HepG2 (cell line): Measurements from ENCODE around the gene MBD2. TPM values are rescaled to one million over a fixed set of nuclear protein-coding genes. Genes with fewer than 3 reads are reported as not detected.

ENCODE experiments used
- ATAC-seq: fragments of 200-7000 bp; cut with Tn5 transposase; 3 replicates; pipeline ENCODE4 v1.9.1; 2020; ENCODE audit warnings: mild to moderate bottlenecking, moderate library complexity
- BruUV-seq: library from RNA; stranded (reverse); fragments of 400-500 nt; replicated peaks from 2 replicates; lab custom pipeline; 2021; lab: Mats Ljungman, UMichigan
- CTCF ChIA-PET: fragments of 300-600 bp; formaldehyde crosslinking; extraction: SDS; loops from one replicate; lab custom pipeline; 2021; ENCODE audit warnings: low total read pairs, inconsistent platforms, low intra/inter-chr PET ratio; lab: Yijun Ruan, JAX
- POLR2A ChIA-PET: fragments of 350-600 bp; sonication (Branson Sonifier 250); formaldehyde crosslinking; loops from one replicate; lab custom pipeline; 2020; ENCODE audit warnings: antibody characterized with exemption, inconsistent platforms; lab: Yijun Ruan, JAX
- DNase-seq: peaks from one replicate; pipeline ENCODE4 v3.0.0-alpha.2; 2015; ENCODE audit warnings: low spot score
- FAIRE-seq: peaks from 3 replicates; lab custom pipeline; 2011; peaks lifted over from hg19 to GRCh38; lab: Jason Lieb, UNC
- H2AFZ ChIP-seq: one replicate; pipeline ENCODE4 v1.6.1; 2011; ENCODE audit warnings: low read length, inconsistent platforms
- H3K27ac ChIP-seq: fragments of 300-600 bp; 3 replicates; pipeline ENCODE4 v1.8.0; 2011; ENCODE audit warnings: mixed run types, mild to moderate bottlenecking, mixed read lengths, low read length, inconsistent platforms; ENCODE audit not compliant: insufficient read depth; ENCODE audit errors: extremely low read length
- H3K27me3 ChIP-seq, 2 experiments: fragments of 200-600 bp in 1 of 2; 2 replicates in 1 of 2; 3 replicates in 1 of 2; pipeline versions ENCODE4 v1.6.0 to v1.8.0; 2011; ENCODE audit warnings: low read length in 2 of 2, mild to moderate bottlenecking in 2 of 2, moderate library complexity in 2 of 2, inconsistent platforms in 1 of 2; ENCODE audit not compliant: insufficient read depth in 2 of 2, control insufficient read depth in 1 of 2
- H3K36me3 ChIP-seq, 2 experiments: fragments of 200-600 bp in 1 of 2; replicated peaks in 1 of 2; 2 replicates in 1 of 2; 3 replicates in 1 of 2; pipeline versions ENCODE4 v1.5.1 to v1.8.0; 2011; ENCODE audit warnings: low read length in 2 of 2, inconsistent platforms in 1 of 2; ENCODE audit not compliant: insufficient read depth in 2 of 2, control insufficient read depth in 1 of 2
- H3K4me1 ChIP-seq: 2 replicates; pipeline ENCODE4 v1.5.1; 2012; ENCODE audit warnings: low read length, inconsistent platforms; ENCODE audit not compliant: insufficient read depth
- H3K4me2 ChIP-seq: 2 replicates; pipeline ENCODE4 v1.6.0; 2011; ENCODE audit warnings: low read depth, low read length, inconsistent platforms
- H3K4me3 ChIP-seq, 3 experiments: fragments of 200-600 bp in 1 of 3; sonication (generic), shearing (Covaris generic) in 1 of 3; replicated peaks in 1 of 3; 2 replicates each; pipeline ENCODE4 v1.5.1; 2011 to 2016; ENCODE audit warnings: low read length in 3 of 3, inconsistent platforms in 2 of 3, low read depth in 2 of 3, mild to moderate bottlenecking in 2 of 3, control low read depth in 1 of 3, mixed read lengths in 1 of 3; ENCODE audit not compliant: insufficient read depth in 1 of 3
- H3K79me2 ChIP-seq: one replicate; pipeline ENCODE4 v1.6.1; 2011; ENCODE audit warnings: low read length, inconsistent platforms; ENCODE audit not compliant: insufficient read depth
- H3K9ac ChIP-seq: 2 replicates; pipeline ENCODE4 v1.6.0; 2011; ENCODE audit warnings: mild to moderate bottlenecking, low read depth, low read length, inconsistent platforms; ENCODE audit not compliant: insufficient read depth
- H3K9me3 ChIP-seq: 2 replicates; pipeline ENCODE4 v1.5.1; 2012; ENCODE audit warnings: mild to moderate bottlenecking, low read length
- H4K20me1 ChIP-seq: 2 replicates; pipeline ENCODE4 v1.6.0; 2011; ENCODE audit warnings: inconsistent platforms, mild to moderate bottlenecking, low read length, moderate library complexity; ENCODE audit not compliant: insufficient read depth
- HES4 ChIP-seq: sonication (generic); formaldehyde crosslinking; IDR thresholded peaks from 2 replicates; pipeline ENCODE4 v1.9.0; 2021; ENCODE audit warnings: mild to moderate bottlenecking, missing genetic modification reagents, borderline replicate concordance
- JUN ChIP-seq: sonication (generic); formaldehyde crosslinking; IDR thresholded peaks from 2 replicates; pipeline ENCODE4 v1.4.0; 2020; ENCODE audit warnings: mild to moderate bottlenecking, missing genetic modification reagents
- MAFF ChIP-seq: IDR thresholded peaks from 2 replicates; pipeline ENCODE4 v1.6.1; 2011; ENCODE audit warnings: low read depth, low read length, improper control_type of control experiment
- MAFK ChIP-seq, 2 experiments: IDR thresholded peaks in 1 of 2; conservative IDR thresholded peaks in 1 of 2; 2 replicates each; pipeline ENCODE4 v1.6.1; 2011; ENCODE audit warnings: improper control_type of control experiment in 2 of 2, low read length in 2 of 2
- PCBP2 ChIP-seq: fragments of 200-400 bp; formaldehyde crosslinking; optimal IDR thresholded peaks from 2 replicates; pipeline ENCODE3; 2018; ENCODE audit warnings: low read length, low read depth; ENCODE audit not compliant: poor library complexity, severe bottlenecking
- RFXAP ChIP-seq: sonication (generic); formaldehyde crosslinking; IDR thresholded peaks from 2 replicates; pipeline ENCODE4 v1.4.0; 2020; ENCODE audit warnings: missing genetic modification reagents, borderline replicate concordance
- SMAD1 ChIP-seq: sonication (generic); formaldehyde crosslinking; IDR thresholded peaks from 2 replicates; pipeline ENCODE4 v1.4.0; 2020; ENCODE audit warnings: missing genetic modification reagents, low read depth, mild to moderate bottlenecking, borderline replicate concordance
- SOX5 ChIP-seq: IDR thresholded peaks from 2 replicates; pipeline ENCODE4 v1.6.1; 2016; ENCODE audit warnings: borderline replicate concordance
- ZFX ChIP-seq: sonication (generic); formaldehyde crosslinking; IDR thresholded peaks from 2 replicates; pipeline ENCODE4 v1.4.0; 2020; ENCODE audit warnings: mild to moderate bottlenecking, low read depth, missing genetic modification reagents, moderate library complexity
- ZKSCAN5 ChIP-seq: sonication (generic); formaldehyde crosslinking; IDR thresholded peaks from 2 replicates; pipeline ENCODE4 v1.5.1; 2020; ENCODE audit warnings: mild to moderate bottlenecking, missing genetic modification reagents
- ZMAT3 ChIP-seq: sonication (generic); formaldehyde crosslinking; conservative IDR thresholded peaks from 2 replicates; pipeline ENCODE4 v1.7.0; 2021; ENCODE audit warnings: missing genetic modification reagents
- ZNF205 ChIP-seq: IDR thresholded peaks from 2 replicates; pipeline ENCODE4 v1.6.1; 2018; ENCODE audit warnings: missing biosample characterization, missing genetic modification reagents
- ZNF225 ChIP-seq: sonication (generic); formaldehyde crosslinking; IDR thresholded peaks from 2 replicates; pipeline ENCODE4 v1.4.0; 2020; ENCODE audit warnings: mild to moderate bottlenecking, missing genetic modification reagents
- ZNF660 ChIP-seq: sonication (generic); formaldehyde crosslinking; IDR thresholded peaks from 2 replicates; pipeline ENCODE4 v1.5.1; 2020; ENCODE audit warnings: mild to moderate bottlenecking, low read depth, missing genetic modification reagents, borderline replicate concordance
- WGBS: methylation state at CpG from one replicate; pipeline ENCODE4 v1.1.6; 2017; ENCODE audit warnings: low lambda C conversion rate; 5-methylcytosine and 5-hydroxymethylcytosine counted together
- in situ Hi-C: cut with HindIII; loops from 2 replicates; pipeline ENCODE4 v1.10.0; 2017; ENCODE audit warnings: low pct_unique_long_range_greater_than_20kb; ENCODE audit not compliant: extremely low pct_ligation_motif_present
- intact Hi-C: fragments of 100-400 bp; cut with micrococcal nuclease; formaldehyde crosslinking; loops from one replicate; pipeline ENCODE4 v1.10.0; 2022; ENCODE audit not compliant: unreplicated experiment
- polyA plus RNA-seq, 8 experiments: library from polyadenylated mRNA; depleted of rRNA in 3 of 8; stranded (reverse) in 7 of 8; unstranded in 1 of 8; fragments of >200 nt; fragmentation: Illumina TruSeq in 4 of 8; extraction: Trizol in 4 of 8; gene quantifications; 2 replicates each; pipeline versions ENCODE4 v1.2.1 to v1.2.3, GENCODE V29; 2011 to 2016; ENCODE audit warnings: low read depth in 4 of 8, missing spikeins in 1 of 8, mixed read lengths in 1 of 8; ENCODE audit not compliant: insufficient read depth in 1 of 8
- total RNA-seq, 5 experiments: library from RNA; depleted of rRNA; stranded (reverse); fragments of >200 nt; fragmentation: Illumina TruSeq; extraction: Trizol; gene quantifications; 2 replicates each; pipeline ENCODE4 v1.2.3, GENCODE V29; 2016; ENCODE audit warnings: low read depth in 1 of 5
- TF ChIP-seq, protein P1 (sequence below): IDR thresholded peaks from 2 replicates; pipeline ENCODE4 v1.6.1; 2016; ENCODE audit warnings: missing genetic modification reagents, missing compliant biosample characterization
- TF ChIP-seq, protein P2 (sequence below): sonication (generic); formaldehyde crosslinking; IDR thresholded peaks from 2 replicates; pipeline ENCODE4 v1.5.1; 2020; ENCODE audit warnings: mild to moderate bottlenecking, missing genetic modification reagents, moderate library complexity
- TF ChIP-seq, protein P3 (sequence below): fragments of 450-650 bp; IDR thresholded peaks from 2 replicates; pipeline ENCODE4 v1.6.1; 2017; ENCODE audit warnings: mild to moderate bottlenecking
- TF ChIP-seq, protein P4 (sequence below): conservative IDR thresholded peaks from 2 replicates; pipeline ENCODE4 v1.6.1; 2018; ENCODE audit warnings: missing genetic modification reagents

Gene MBD2
- total and polyA plus RNA-seq, 2 of the 13 experiments (the other 11 are each of a cell fraction or from before 2014, with no cell fraction given): 19.1 to 38.5 TPM

DNA sequence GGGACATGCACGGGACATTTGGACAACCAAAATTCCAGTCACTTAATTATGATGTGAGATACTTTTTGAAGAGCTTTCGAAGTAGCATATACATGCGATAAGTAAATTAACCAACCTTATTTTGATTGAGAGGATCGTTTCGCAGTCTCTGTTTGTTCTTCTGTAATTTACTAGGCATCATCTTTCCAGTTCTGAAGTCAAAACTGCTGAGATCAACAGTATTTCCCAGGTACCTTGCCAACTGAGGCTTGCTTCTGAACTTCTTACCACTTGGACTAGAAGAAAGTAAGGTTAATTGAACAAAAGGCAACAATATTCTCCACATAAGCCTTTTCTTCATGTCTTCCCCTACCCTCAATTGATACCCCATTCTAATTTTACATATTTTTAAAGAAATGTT, 19.6 kb downstream of the MBD2 start:
- Histone ChIP-seq H3K4me2 (no peak overlapping the region), H3K4me3 (no peak overlapping the region), H3K27me3 (no peaks in the 10 kb centered on the region), H4K20me1 (0 out of 2 replicates have a peak, but pooled peaks cover 3% of the 10 kb centered on the region), H3K9ac (no peak overlapping the region), H3K9me3 (no peaks in the 10 kb centered on the region), H3K36me3 (peaks cover 3 to 13% of the 10 kb centered on the region in 2 experiments; a peak in 4 of 5 replicates), H3K4me1 (peaks cover 18% of the 10 kb centered on the region), H2AFZ (no peak overlapping the region), H3K27ac (no peak overlapping the region), H3K79me2 (peaks cover 41% of the 10 kb centered on the region)
- in situ Hi-C loops (no loop called here), intact Hi-C loops (no loop called here)
- 96% methylated on average over 5 of the region's 5 CpGs for WGBS
- no peak for ATAC-seq
- CTCF ChIA-PET: no interaction called here
- no peak for DNase-seq
- no peak for FAIRE-seq
- no TSS peak for BruUV-seq
- POLR2A ChIA-PET: no interaction called here
- TF ChIP-seq ZNF225 (no peak), ZFX (no peak), MAFF (peak; percentile 88), PCBP2 (no peak), ZNF660 (no peak), SOX5 (no peak), ZMAT3 (CRISPR knock-in tag) (no peak), HES4 (CRISPR knock-in tag) (no peak), SMAD1 (no peak), ZNF205 (no peak), ZKSCAN5 (CRISPR knock-in tag) (no peak), RFXAP (CRISPR knock-in tag) (no peak), JUN (CRISPR knock-in tag) (no peak), MAFK (conservative IDR thresholded peaks at IDR 0.05 in 1 of 2, IDR thresholded peaks at IDR 0.05 in 1 of 2; ENCODE audit: low read length in 2 of 2) (peak; percentile 85 to 93)
- TF ChIP-seq, protein P1, sequence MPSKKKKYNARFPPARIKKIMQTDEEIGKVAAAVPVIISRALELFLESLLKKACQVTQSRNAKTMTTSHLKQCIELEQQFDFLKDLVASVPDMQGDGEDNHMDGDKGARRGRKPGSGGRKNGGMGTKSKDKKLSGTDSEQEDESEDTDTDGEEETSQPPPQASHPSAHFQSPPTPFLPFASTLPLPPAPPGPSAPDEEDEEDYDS: no peak
- TF ChIP-seq, protein P2, sequence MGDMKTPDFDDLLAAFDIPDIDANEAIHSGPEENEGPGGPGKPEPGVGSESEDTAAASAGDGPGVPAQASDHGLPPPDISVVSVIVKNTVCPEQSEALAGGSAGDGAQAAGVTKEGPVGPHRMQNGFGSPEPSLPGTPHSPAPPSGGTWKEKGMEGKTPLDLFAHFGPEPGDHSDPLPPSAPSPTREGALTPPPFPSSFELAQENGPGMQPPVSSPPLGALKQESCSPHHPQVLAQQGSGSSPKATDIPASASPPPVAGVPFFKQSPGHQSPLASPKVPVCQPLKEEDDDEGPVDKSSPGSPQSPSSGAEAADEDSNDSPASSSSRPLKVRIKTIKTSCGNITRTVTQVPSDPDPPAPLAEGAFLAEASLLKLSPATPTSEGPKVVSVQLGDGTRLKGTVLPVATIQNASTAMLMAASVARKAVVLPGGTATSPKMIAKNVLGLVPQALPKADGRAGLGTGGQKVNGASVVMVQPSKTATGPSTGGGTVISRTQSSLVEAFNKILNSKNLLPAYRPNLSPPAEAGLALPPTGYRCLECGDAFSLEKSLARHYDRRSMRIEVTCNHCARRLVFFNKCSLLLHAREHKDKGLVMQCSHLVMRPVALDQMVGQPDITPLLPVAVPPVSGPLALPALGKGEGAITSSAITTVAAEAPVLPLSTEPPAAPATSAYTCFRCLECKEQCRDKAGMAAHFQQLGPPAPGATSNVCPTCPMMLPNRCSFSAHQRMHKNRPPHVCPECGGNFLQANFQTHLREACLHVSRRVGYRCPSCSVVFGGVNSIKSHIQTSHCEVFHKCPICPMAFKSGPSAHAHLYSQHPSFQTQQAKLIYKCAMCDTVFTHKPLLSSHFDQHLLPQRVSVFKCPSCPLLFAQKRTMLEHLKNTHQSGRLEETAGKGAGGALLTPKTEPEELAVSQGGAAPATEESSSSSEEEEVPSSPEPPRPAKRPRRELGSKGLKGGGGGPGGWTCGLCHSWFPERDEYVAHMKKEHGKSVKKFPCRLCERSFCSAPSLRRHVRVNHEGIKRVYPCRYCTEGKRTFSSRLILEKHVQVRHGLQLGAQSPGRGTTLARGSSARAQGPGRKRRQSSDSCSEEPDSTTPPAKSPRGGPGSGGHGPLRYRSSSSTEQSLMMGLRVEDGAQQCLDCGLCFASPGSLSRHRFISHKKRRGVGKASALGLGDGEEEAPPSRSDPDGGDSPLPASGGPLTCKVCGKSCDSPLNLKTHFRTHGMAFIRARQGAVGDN (CRISPR knock-in tag): no peak
- TF ChIP-seq, protein P3, sequence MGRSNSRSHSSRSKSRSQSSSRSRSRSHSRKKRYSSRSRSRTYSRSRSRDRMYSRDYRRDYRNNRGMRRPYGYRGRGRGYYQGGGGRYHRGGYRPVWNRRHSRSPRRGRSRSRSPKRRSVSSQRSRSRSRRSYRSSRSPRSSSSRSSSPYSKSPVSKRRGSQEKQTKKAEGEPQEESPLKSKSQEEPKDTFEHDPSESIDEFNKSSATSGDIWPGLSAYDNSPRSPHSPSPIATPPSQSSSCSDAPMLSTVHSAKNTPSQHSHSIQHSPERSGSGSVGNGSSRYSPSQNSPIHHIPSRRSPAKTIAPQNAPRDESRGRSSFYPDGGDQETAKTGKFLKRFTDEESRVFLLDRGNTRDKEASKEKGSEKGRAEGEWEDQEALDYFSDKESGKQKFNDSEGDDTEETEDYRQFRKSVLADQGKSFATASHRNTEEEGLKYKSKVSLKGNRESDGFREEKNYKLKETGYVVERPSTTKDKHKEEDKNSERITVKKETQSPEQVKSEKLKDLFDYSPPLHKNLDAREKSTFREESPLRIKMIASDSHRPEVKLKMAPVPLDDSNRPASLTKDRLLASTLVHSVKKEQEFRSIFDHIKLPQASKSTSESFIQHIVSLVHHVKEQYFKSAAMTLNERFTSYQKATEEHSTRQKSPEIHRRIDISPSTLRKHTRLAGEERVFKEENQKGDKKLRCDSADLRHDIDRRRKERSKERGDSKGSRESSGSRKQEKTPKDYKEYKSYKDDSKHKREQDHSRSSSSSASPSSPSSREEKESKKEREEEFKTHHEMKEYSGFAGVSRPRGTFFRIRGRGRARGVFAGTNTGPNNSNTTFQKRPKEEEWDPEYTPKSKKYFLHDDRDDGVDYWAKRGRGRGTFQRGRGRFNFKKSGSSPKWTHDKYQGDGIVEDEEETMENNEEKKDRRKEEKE: no peak
- TF ChIP-seq, protein P4, sequence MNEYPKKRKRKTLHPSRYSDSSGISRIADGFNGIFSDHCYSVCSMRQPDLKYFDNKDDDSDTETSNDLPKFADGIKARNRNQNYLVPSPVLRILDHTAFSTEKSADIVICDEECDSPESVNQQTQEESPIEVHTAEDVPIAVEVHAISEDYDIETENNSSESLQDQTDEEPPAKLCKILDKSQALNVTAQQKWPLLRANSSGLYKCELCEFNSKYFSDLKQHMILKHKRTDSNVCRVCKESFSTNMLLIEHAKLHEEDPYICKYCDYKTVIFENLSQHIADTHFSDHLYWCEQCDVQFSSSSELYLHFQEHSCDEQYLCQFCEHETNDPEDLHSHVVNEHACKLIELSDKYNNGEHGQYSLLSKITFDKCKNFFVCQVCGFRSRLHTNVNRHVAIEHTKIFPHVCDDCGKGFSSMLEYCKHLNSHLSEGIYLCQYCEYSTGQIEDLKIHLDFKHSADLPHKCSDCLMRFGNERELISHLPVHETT: no peak
